HEK293T (cell line): ENCODE results near the gene OPCML.

ENCODE experiments used
- BHLHE40 ChIP-seq: fragments of 450-650 bp; IDR thresholded peaks from 2 replicates; pipeline ENCODE4 v1.6.1; 2016; ENCODE audit warnings: mild to moderate bottlenecking, moderate library complexity, borderline replicate concordance
- ELF4 ChIP-seq: fragments of 450-650 bp; IDR thresholded peaks from 2 replicates; pipeline ENCODE4 v1.6.1; 2017; ENCODE audit warnings: antibody characterized with exemption
- FOXA1 ChIP-seq: fragments of 450-650 bp; IDR thresholded peaks from 2 replicates; pipeline ENCODE4 v1.6.1; 2016; ENCODE audit warnings: mild to moderate bottlenecking
- FOXK2 ChIP-seq: fragments of 450-650 bp; IDR thresholded peaks from 2 replicates; pipeline ENCODE4 v1.6.1; 2016; ENCODE audit warnings: mild to moderate bottlenecking
- FOXM1 ChIP-seq: fragments of 450-650 bp; IDR thresholded peaks from 2 replicates; pipeline ENCODE4 v1.6.1; 2017; ENCODE audit warnings: mild to moderate bottlenecking, borderline replicate concordance
- HDGF ChIP-seq: fragments of 450-650 bp; IDR thresholded peaks from 2 replicates; pipeline ENCODE4 v1.6.1; 2017; ENCODE audit warnings: antibody characterized with exemption, borderline replicate concordance
- L3MBTL2 ChIP-seq: fragments of 450-650 bp; conservative IDR thresholded peaks from 2 replicates; pipeline ENCODE4 v1.6.1; 2016; ENCODE audit warnings: mild to moderate bottlenecking
- LEF1 ChIP-seq: fragments of 450-650 bp; IDR thresholded peaks from 2 replicates; pipeline ENCODE4 v1.6.1; 2017; ENCODE audit warnings: mild to moderate bottlenecking, borderline replicate concordance
- NFRKB ChIP-seq: fragments of 450-650 bp; IDR thresholded peaks from 2 replicates; pipeline ENCODE4 v1.6.1; 2016; ENCODE audit warnings: mild to moderate bottlenecking, moderate library complexity
- SP1 ChIP-seq: fragments of 450-650 bp; IDR thresholded peaks from 2 replicates; pipeline ENCODE4 v1.6.1; 2017
- SUZ12 ChIP-seq: fragments of 450-650 bp; IDR thresholded peaks from 2 replicates; pipeline ENCODE4 v1.6.1; 2016; ENCODE audit warnings: mild to moderate bottlenecking
- TARDBP ChIP-seq: fragments of 450-650 bp; IDR thresholded peaks from 2 replicates; pipeline ENCODE4 v1.6.1; 2016
- ZNF384 ChIP-seq: fragments of 450-650 bp; IDR thresholded peaks from 2 replicates; pipeline ENCODE4 v1.6.1; 2016
- TF ChIP-seq, protein P1 (sequence below): fragments of 450-650 bp; IDR thresholded peaks from 2 replicates; pipeline ENCODE4 v1.6.1; 2016

DNA sequence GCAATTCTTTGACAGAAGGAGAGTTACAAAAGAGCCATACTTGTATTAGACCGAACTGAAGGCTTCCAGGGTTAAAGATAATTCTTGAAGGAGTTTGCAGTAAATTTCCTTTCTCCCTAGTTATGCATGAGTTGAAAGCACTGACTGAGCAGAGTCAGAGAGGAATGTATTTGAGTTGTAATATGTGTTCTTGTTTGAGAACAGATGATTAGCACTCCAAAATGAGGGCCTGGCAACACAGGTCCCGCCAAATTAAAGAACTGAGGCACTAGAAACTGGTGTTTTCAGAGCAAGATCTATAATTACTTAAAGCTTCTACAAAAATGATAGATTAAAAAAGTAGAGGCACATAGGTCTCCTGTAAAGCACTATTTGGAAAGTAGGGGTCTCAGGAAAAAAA lies 970.4 kb downstream of the OPCML start:
- TF ChIP-seq FOXA1: no peak
- no peak for TF ChIP-seq FOXK2
- no peak for TF ChIP-seq SP1
- no peak for TF ChIP-seq TARDBP
- TF ChIP-seq, protein P1, sequence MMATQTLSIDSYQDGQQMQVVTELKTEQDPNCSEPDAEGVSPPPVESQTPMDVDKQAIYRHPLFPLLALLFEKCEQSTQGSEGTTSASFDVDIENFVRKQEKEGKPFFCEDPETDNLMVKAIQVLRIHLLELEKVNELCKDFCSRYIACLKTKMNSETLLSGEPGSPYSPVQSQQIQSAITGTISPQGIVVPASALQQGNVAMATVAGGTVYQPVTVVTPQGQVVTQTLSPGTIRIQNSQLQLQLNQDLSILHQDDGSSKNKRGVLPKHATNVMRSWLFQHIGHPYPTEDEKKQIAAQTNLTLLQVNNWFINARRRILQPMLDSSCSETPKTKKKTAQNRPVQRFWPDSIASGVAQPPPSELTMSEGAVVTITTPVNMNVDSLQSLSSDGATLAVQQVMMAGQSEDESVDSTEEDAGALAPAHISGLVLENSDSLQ: no peak
- TF ChIP-seq ELF4: no peak
- TF ChIP-seq ZNF384: no peak
- TF ChIP-seq FOXM1: no peak
- TF ChIP-seq L3MBTL2: no peak
- no peak for TF ChIP-seq LEF1
- TF ChIP-seq BHLHE40: no peak
- no peak for TF ChIP-seq NFRKB
- no peak for TF ChIP-seq HDGF
- TF ChIP-seq SUZ12: no peak
